ENCODE data around the gene KRT4. TPM values are rescaled to one million over a fixed set of nuclear protein-coding genes. Genes with fewer than 3 reads are reported as not detected.

Gene KRT4
- total and polyA plus RNA-seq, 5 donors from 2014 or later = not detected

DNA sequence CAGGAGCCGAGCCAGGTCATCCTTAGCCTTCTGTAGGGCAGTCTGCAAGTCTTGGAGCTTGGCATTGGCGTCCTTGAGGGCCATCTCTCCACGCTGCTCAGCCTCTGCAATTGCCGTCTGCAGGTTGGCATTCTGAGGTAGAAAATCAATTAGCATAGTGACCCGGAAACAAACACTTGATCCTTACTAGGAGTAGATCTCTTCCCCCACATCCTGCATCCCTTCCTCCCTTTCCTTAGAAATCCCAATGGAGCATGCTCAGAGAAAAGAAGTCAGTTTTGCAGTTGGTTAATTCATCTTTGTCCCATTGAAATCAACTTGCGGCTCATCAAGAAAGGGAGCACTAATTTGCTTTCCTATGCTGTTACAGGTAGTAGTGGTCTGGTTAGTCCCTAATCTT is 42.8 kb downstream of the KRT4 start:
- no peak overlapping the region for H3K27ac Mint-ChIP-seq
- H3K36me3 Mint-ChIP-seq = no peaks in the 10 kb centered on the region
- H3K4me3 ChIP-seq (ENCODE audit: low read depth, low read length) = no peak overlapping the region
- DNase-seq = no peak
- peaks cover 0 to 1% (median 0%) of the 10 kb centered on the region in 7 donors for H3K9me3 Mint-ChIP-seq
- no peak overlapping the region for H3K27ac ChIP-seq (ENCODE audit: insufficient read depth, low read length, poor library complexity, severe bottlenecking)
- no peaks in the 10 kb centered on the region for H3K9me3 ChIP-seq (ENCODE audit: control insufficient read depth in 2 of 2, low read length in 2 of 2)
- H3K27me3 Mint-ChIP-seq = peaks cover 6% of the 10 kb centered on the region
- no peaks in the 10 kb centered on the region for H3K4me1 ChIP-seq (ENCODE audit: control insufficient read depth, insufficient read depth, low read length, poor library complexity, severe bottlenecking)
- H3K4me3 Mint-ChIP-seq = no peak overlapping the region
- H3K4me1 Mint-ChIP-seq = peaks cover 0 to 3% (median 0%) of the 10 kb centered on the region in 4 donors
- no peak for ATAC-seq (ENCODE audit: low read depth in 2 of 2)
- peaks cover 2% of the 10 kb centered on the region for H3K27me3 ChIP-seq (ENCODE audit: control insufficient read depth, insufficient read depth, low read length)
- H3K36me3 ChIP-seq (ENCODE audit: control insufficient read depth, insufficient read depth, low read length) = no peaks in the 10 kb centered on the region

- H3K4me1 ChIP-seq (ENCODE audit: control insufficient read depth, insufficient read depth, low read length, poor library complexity, severe bottlenecking) = no peaks in the 10 kb centered on the region
- H3K27ac Mint-ChIP-seq = no peak overlapping the region
- H3K27me3 Mint-ChIP-seq = peaks cover 6% of the 10 kb centered on the region
These were observed 44.0 kb downstream of the KRT4 start for GRCh38 chr12:52769946-52770345.

GRCh38 chr12:52769354-52769753 is 44.6 kb downstream of the KRT4 start:
- H3K27me3 Mint-ChIP-seq = peaks cover 6% of the 10 kb centered on the region
- peaks cover 0 to 3% (median 0%) of the 10 kb centered on the region in 4 donors for H3K4me1 Mint-ChIP-seq
- Histone ChIP-seq H3K9me3 (ENCODE audit: control insufficient read depth in 2 of 2, low read length in 2 of 2) (no peaks in the 10 kb centered on the region), H3K36me3 (ENCODE audit: control insufficient read depth, insufficient read depth, low read length) (no peaks in the 10 kb centered on the region), H3K27me3 (ENCODE audit: control insufficient read depth, insufficient read depth, low read length) (peaks cover 2% of the 10 kb centered on the region), H3K4me1 (ENCODE audit: control insufficient read depth, insufficient read depth, low read length, poor library complexity, severe bottlenecking) (no peaks in the 10 kb centered on the region), H3K4me3 (ENCODE audit: low read depth, low read length) (no peak overlapping the region), H3K27ac (ENCODE audit: insufficient read depth, low read length, poor library complexity, severe bottlenecking) (no peak overlapping the region)
- ATAC-seq (ENCODE audit: low read depth in 2 of 2) (no peak), DNase-seq (no peak)
- H3K9me3 Mint-ChIP-seq = peaks cover 0 to 3% (median 0%) of the 10 kb centered on the region in 7 donors
- H3K36me3 Mint-ChIP-seq = no peaks in the 10 kb centered on the region
- H3K27ac Mint-ChIP-seq = no peak overlapping the region
- H3K4me3 Mint-ChIP-seq = no peak overlapping the region

More at GRCh38 chr12:52769946-52770345, 44.0 kb downstream of the KRT4 start:
- no peak for DNase-seq
- Mint-ChIP-seq H3K36me3 (no peaks in the 10 kb centered on the region), H3K4me3 (no peak overlapping the region), H3K9me3 (peaks cover 0 to 3% (median 0%) of the 10 kb centered on the region in 7 donors), H3K4me1 (peaks cover 0 to 3% (median 0%) of the 10 kb centered on the region in 4 donors)
- Histone ChIP-seq H3K27me3 (ENCODE audit: control insufficient read depth, insufficient read depth, low read length) (peaks cover 2% of the 10 kb centered on the region), H3K4me3 (ENCODE audit: low read depth, low read length) (no peak overlapping the region), H3K9me3 (ENCODE audit: control insufficient read depth in 2 of 2, low read length in 2 of 2) (no peaks in the 10 kb centered on the region), H3K36me3 (ENCODE audit: control insufficient read depth, insufficient read depth, low read length) (no peaks in the 10 kb centered on the region), H3K27ac (ENCODE audit: insufficient read depth, low read length, poor library complexity, severe bottlenecking) (no peak overlapping the region)
- ATAC-seq (ENCODE audit: low read depth in 2 of 2) = no peak

DNA sequence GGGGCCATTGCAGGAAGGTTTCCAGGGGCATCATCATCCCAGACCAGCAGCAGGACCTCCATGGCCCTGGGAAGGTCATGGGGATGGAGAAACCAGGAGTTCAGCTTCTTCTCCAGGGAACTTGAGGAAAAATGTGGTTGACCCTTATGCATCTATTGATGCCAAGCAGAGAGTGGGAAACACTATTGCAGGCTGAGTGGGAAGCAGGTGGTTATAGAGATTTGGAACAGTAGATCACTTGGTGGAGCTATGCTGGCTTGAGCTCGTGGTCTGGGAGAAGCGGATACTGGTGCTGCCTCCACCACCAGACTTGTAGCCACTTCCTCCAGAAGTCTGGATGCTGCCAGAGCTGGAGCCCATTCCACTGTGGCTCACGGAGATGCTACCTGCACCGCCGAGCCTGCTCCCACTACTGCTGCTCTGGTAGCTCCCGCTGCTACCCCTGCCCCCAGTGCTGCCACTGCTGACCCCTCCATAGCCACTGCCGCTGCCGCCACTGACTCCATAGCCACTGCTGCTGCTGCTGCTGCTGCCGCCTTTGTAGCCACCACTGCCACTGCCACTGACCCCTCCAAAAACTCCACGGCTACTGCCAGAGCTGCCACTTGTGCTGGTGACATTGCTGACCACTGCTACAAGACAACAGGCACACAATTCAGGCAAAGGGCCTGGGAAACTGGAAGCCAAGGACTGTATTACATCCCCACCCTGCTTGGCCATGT is 45.3 kb downstream of the KRT4 start:
- peaks cover 2% of the 10 kb centered on the region for H3K27me3 ChIP-seq (ENCODE audit: control insufficient read depth, insufficient read depth, low read length)
- H3K9me3 ChIP-seq (ENCODE audit: control insufficient read depth in 2 of 2, low read length in 2 of 2) = no peaks in the 10 kb centered on the region
- Mint-ChIP-seq H3K27ac (no peak overlapping the region), H3K36me3 (no peaks in the 10 kb centered on the region), H3K4me3 (no peak overlapping the region), H3K27me3 (peaks cover 6% of the 10 kb centered on the region), H3K4me1 (peaks cover 0 to 3% (median 0%) of the 10 kb centered on the region in 4 donors), H3K9me3 (peaks cover 0 to 3% (median 0%) of the 10 kb centered on the region in 7 donors)
- H3K4me1 ChIP-seq (ENCODE audit: control insufficient read depth, insufficient read depth, low read length, poor library complexity, severe bottlenecking) = no peaks in the 10 kb centered on the region
- ATAC-seq (ENCODE audit: low read depth in 2 of 2) (no peak), DNase-seq (no peak)
- no peaks in the 10 kb centered on the region for H3K36me3 ChIP-seq (ENCODE audit: control insufficient read depth, insufficient read depth, low read length)
- no peak overlapping the region for H3K4me3 ChIP-seq (ENCODE audit: low read depth, low read length)
- H3K27ac ChIP-seq (ENCODE audit: insufficient read depth, low read length, poor library complexity, severe bottlenecking) = no peak overlapping the region

DNA sequence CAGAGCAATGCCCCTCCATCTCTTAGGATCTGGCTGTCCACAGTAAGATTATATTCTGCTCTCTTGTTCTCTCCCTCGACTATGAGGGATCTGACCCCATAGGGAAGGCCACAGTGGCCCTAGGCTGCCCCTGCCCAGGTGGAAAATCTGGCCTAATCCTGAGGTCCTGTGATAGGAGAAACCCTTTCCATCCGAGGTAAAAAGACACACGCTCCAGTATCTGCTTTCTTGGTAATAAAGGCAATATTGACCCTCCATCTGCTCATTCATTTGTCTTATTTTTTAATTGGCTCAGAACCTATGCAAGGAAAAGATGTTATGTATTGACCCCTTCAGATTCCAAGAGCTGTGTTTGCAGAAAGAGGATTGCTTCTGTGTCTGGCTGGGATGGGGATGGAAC is 46.5 kb downstream of the KRT4 start:
- Histone ChIP-seq H3K36me3 (ENCODE audit: control insufficient read depth, insufficient read depth, low read length) (no peaks in the 10 kb centered on the region), H3K27ac (ENCODE audit: insufficient read depth, low read length, poor library complexity, severe bottlenecking) (no peak overlapping the region), H3K4me3 (ENCODE audit: low read depth, low read length) (no peak overlapping the region), H3K9me3 (ENCODE audit: control insufficient read depth in 2 of 2, low read length in 2 of 2) (no peaks in the 10 kb centered on the region), H3K27me3 (ENCODE audit: control insufficient read depth, insufficient read depth, low read length) (no peaks in the 10 kb centered on the region), H3K4me1 (ENCODE audit: control insufficient read depth, insufficient read depth, low read length, poor library complexity, severe bottlenecking) (no peaks in the 10 kb centered on the region)
- H3K9me3 Mint-ChIP-seq = peaks cover 0 to 4% (median 0%) of the 10 kb centered on the region in 7 donors
- H3K4me1 Mint-ChIP-seq = peaks cover 0 to 3% (median 0%) of the 10 kb centered on the region in 4 donors
- H3K4me3 Mint-ChIP-seq = no peak overlapping the region
- no peak overlapping the region for H3K27ac Mint-ChIP-seq
- no peaks in the 10 kb centered on the region for H3K36me3 Mint-ChIP-seq
- DNase-seq (no peak), ATAC-seq (ENCODE audit: low read depth in 2 of 2) (no peak)
- H3K27me3 Mint-ChIP-seq = no peaks in the 10 kb centered on the region

GRCh38 chr12:52767020-52767379 is 46.9 kb downstream of the KRT4 start:
- Mint-ChIP-seq H3K27me3 (no peaks in the 10 kb centered on the region), H3K9me3 (peaks cover 0 to 8% (median 0%) of the 10 kb centered on the region in 7 donors), H3K4me3 (no peak overlapping the region), H3K4me1 (peaks cover 0 to 3% (median 0%) of the 10 kb centered on the region in 4 donors), H3K27ac (no peak overlapping the region), H3K36me3 (no peaks in the 10 kb centered on the region)
- H3K27me3 ChIP-seq (ENCODE audit: control insufficient read depth, insufficient read depth, low read length) = no peaks in the 10 kb centered on the region
- H3K4me1 ChIP-seq (ENCODE audit: control insufficient read depth, insufficient read depth, low read length, poor library complexity, severe bottlenecking) = no peaks in the 10 kb centered on the region
- H3K36me3 ChIP-seq (ENCODE audit: control insufficient read depth, insufficient read depth, low read length) = no peaks in the 10 kb centered on the region
- no peak overlapping the region for H3K4me3 ChIP-seq (ENCODE audit: low read depth, low read length)
- H3K27ac ChIP-seq (ENCODE audit: insufficient read depth, low read length, poor library complexity, severe bottlenecking) = no peak overlapping the region
- H3K9me3 ChIP-seq (ENCODE audit: control insufficient read depth in 2 of 2, low read length in 2 of 2) = no peaks in the 10 kb centered on the region
- no peak for DNase-seq
- no peak for ATAC-seq (ENCODE audit: low read depth in 2 of 2)

DNA sequence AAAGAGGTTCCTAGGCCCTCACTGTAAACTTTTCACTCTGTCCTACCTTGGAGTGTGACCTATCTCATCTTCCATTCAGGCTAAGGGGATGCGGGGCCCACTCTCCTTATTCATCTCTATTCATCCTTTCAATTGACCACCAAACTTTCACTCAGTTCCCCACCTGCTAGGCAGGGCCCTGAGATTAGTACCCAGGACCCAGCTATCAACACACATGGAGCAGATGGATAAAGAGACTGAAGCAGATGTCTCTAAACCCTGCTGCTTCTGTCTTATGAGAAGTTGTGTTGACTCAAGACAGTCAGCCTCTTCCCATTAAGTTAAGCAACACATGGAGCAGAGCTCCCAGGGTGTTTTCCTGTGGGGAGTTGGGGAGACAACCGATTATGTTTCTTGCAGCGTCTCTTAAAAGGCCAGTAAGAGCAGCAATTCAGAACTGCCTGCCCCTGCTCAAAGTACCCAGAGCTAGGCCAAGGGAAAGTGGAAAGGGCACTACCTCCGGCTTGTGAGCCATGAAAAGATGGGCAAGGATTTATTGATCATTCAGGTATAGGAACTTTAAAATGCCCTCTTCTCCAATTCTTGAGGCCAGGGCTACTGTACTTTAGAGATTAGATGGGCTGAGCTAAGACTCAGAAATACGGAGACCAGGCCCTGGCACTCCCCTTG is 47.4 kb downstream of the KRT4 start:
- H3K4me3 ChIP-seq (ENCODE audit: low read depth, low read length) = no peak overlapping the region
- ATAC-seq (ENCODE audit: low read depth in 2 of 2) = no peak
- peaks cover 0 to under 1% of the 10 kb centered on the region in 2 experiments for H3K9me3 ChIP-seq (ENCODE audit: control insufficient read depth in 2 of 2, low read length in 2 of 2)
- Mint-ChIP-seq H3K9me3 (peaks cover 0 to 13% (median 3%) of the 10 kb centered on the region in 7 donors), H3K4me3 (no peak overlapping the region), H3K27ac (no peak overlapping the region), H3K27me3 (no peaks in the 10 kb centered on the region), H3K36me3 (no peaks in the 10 kb centered on the region), H3K4me1 (peaks cover 0 to 3% (median 0%) of the 10 kb centered on the region in 4 donors)
- H3K27ac ChIP-seq (ENCODE audit: insufficient read depth, low read length, poor library complexity, severe bottlenecking) = no peak overlapping the region
- no peaks in the 10 kb centered on the region for H3K36me3 ChIP-seq (ENCODE audit: control insufficient read depth, insufficient read depth, low read length)
- H3K27me3 ChIP-seq (ENCODE audit: control insufficient read depth, insufficient read depth, low read length) = no peaks in the 10 kb centered on the region
- no peaks in the 10 kb centered on the region for H3K4me1 ChIP-seq (ENCODE audit: control insufficient read depth, insufficient read depth, low read length, poor library complexity, severe bottlenecking)
- DNase-seq = no peak

Measured in CD4-positive, CD25-positive, alpha-beta regulatory T cell (primary cell).